ENCODE measurements around the gene TANC1.

Gene TANC1

DNA sequence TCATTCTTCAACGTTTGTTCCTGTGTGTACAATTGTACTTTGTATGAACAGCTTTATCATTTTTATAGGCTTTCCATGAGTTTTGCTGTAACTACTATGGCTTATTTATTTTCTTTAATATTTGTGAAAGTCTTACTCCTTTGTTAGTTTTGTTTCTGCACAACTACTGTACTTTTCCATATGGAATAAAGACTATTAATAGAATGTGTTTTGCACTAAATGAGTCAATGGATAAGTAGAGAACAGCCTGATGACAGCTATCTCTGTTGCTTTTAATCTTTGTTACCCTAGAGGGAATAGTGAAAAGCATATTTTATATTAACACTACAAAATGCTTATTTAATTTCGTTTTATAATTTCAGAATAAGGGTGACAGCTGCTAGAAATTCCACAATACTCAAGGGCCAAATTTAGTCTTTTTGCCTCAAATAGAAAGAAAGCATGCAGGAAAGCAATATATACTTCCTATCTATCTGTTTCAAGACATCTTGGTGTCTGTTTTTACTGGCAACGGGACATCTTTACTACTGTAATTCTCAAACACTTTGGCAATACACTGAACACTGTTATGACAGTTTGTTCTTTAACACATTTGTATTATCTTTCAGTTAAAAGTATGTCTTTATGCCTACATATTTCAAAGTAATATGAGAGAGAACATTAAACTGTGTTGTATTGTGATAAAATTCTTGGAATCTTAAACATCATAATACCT is 264.2 kb downstream of the TANC1 start:
- no peak for DNase-seq

- DNase-seq = no peak
These were observed 266.4 kb downstream of the TANC1 start for GRCh38 chr2:159234868-159235267.

DNA sequence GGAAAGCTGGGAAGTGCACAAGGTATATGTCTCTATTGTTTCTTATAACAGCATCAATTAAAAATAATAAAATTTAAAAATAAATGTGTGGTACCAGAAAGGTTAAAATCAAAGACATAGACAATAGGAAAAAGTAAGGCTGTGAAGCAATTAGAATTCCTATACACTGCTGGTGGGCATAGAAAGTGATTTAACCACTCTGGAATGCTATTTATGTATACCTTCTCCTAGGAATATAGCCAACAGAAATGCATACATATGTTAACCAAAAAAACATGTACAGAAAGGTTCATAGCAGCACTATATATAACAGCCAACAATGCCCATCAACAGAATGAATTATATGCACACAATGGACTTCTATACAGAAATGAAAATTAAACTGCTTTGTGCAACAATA is 275.1 kb downstream of the TANC1 start:
- no peak for DNase-seq

- DNase-seq = no peak
These were observed 278.0 kb downstream of the TANC1 start for GRCh38 chr2:159246325-159246988.

- DNase-seq = no peak
These were observed 281.7 kb downstream of the TANC1 start for GRCh38 chr2:159249990-159250715.

DNA sequence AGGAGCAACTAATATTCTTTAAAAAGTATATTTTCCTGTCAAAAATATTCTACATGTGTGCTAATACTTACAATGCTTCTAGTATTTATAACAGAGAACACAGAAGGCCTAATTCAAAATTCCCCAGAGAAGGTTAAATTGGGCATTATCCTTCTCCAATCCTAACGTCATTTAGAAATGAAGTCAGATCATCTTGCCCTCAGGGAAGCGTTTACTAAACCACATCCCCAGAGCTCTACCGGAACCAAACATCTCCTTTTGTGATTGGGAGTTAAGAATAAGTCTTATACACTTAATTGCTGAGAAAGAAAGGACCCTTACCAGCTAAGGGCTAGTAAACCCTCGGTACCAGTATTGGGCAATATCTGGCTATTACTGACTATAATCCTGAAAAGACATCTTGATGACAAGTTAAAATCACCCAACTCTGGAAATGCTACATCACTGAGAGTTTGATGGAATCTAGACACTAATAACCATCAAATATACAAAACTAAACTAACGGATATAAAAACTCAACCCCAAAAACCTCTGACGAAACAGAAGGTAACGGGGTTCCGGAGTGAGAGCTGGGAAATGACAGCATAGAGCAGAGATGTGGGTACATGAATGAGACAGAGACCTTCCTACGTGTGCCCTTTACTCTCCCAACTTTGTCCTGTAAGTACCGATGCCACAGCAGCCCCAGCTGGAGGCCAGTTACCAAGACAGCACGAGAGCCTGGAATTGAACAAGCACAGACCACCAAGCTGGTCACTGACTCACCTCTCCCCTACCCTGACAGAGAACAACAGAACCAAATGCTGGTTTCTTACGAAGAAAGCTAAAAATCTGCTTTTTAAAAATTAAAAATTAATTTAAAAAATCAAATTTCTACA is 283.1 kb downstream of the TANC1 start:
- DNase-seq = no peak

DNA sequence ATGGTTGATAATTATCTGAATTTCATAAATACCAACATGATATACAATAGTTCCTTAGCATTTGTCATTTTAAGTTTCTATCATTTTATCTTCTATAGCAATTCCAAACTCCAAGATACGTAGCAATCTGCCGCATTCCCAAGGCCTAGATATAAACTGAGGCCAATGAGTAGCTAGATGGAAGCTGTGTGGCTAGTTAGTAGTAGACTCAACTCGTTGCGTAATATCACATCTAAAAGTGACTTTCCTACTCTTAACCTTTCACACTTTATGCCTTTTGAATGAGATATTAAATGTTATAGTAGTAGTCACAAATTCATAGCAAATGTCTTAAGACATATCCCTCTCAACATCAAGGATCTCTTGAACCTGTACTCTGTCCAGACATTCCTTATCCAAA is 284.5 kb downstream of the TANC1 start:
- DNase-seq = no peak

- no peak for DNase-seq
These were observed 287.7 kb downstream of the TANC1 start for GRCh38 chr2:159256159-159256558.

- no peak for DNase-seq
These were observed 293.8 kb downstream of the TANC1 start for GRCh38 chr2:159262226-159262625.

GRCh38 chr2:159262904-159263303 is 294.5 kb downstream of the TANC1 start:
- DNase-seq = no peak

DNA sequence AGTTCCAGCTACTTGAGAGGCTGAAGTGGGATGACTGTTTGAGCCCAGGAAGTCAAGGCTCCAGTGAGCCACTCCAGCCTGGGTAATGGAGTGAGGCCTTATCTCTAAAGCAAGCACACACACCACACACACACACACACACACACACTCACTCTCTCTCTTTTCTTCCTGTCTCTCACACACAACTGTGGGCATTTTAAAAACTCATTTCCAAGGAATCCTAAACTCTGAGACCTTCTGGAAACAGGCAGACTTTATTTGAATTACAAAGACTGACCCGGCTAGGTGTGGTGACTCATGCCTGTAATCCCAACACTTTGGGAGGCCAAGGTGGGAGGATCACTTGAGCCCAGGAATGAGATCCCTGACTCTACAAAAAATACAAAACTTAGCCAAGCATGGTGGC is 296.7 kb downstream of the TANC1 start:
- no peak for DNase-seq

DNA sequence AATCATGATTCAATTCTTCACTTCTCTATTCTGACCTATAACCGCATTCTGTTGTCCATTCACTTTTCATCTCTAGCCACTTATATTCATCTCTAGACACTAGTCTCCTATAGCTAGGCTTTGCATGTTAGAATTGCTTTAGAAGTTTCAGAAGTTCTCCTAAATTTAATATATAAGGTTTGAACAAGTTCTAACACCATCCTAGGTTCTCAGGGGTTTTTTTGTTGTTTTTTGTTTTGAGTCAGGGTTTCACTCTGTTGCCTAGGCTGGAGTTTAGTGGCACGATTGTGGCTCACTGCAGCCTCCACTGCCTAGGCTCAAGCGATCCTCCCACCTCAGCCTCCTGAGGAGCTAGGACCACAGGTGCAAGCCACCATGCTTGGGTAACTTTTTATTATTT is 298.1 kb downstream of the TANC1 start:
- DNase-seq = no peak

GRCh38 chr2:159267921-159268320 is 299.5 kb downstream of the TANC1 start:
- no peak for DNase-seq

GRCh38 chr2:159270744-159271379 is 302.4 kb downstream of the TANC1 start:
- no peak for DNase-seq

GRCh38 chr2:159272156-159272555 is 303.7 kb downstream of the TANC1 start:
- DNase-seq = no peak

DNA sequence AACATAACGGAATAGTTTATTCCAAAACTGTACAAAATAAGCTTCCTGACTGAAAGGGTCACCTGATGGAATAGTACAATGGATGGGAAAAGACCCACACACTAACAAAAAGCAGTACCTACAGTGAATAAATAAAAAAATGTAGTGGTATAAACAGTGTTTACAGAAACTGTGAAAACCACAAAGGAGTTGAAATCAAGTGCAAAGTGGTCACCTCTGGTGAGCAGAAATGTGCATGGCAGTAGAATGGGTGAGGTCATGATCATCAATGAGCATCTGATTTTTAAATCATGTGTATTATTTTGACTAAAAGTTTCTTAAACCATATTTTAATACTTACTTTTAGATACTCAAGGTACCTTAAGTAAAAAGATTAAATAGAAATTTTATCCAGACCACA is 306.7 kb downstream of the TANC1 start:
- DNase-seq = no peak

GRCh38 chr2:159279700-159280099 is 311.3 kb downstream of the TANC1 start:
- no peak for DNase-seq

DNA sequence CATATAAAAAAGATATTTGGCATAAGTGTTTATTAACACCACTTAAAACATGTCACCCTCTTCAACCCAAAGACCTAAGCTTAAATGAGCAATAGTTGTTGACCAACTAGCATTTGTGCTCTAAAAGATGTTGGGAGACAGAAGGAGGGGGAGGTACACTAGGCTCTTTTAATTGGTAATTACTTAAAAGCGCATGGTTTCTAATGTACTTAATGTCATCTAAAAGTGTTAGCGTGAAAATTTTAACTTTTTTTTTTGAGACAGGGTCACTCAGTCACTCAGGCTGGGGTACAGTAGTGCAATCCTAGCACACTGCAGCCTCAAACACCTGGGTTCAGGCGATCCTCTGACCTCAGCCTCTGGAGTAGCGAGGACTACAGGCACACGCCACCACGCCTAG is 312.6 kb downstream of the TANC1 start:
- DNase-seq = no peak
